Breast epithelium (tissue), 4 donors: ENCODE measurements around the gene FAM89B. TPM values are rescaled to one million over a fixed set of nuclear protein-coding genes. Genes with fewer than 3 reads are reported as not detected.

Experiments used
- DNase-seq, 2 donors: peaks; one replicate each; pipeline ENCODE4 v3.0.0-alpha.2; 2019; ENCODE audit warnings: low spot score in 2 of 2
- H3K27ac ChIP-seq, 2 donors: fragments of 200-600 bp; sonication (generic) in 1 of 2; one replicate each; pipeline ENCODE4 v1.5.1; 2016 to 2019; ENCODE audit warnings: mild to moderate bottlenecking in 1 of 2
- H3K27me3 ChIP-seq, 2 donors: fragments of 200-600 bp; sonication (generic) in 1 of 2; one replicate each; pipeline versions ENCODE4 v1.5.1 to v1.6.0; 2017 to 2019; ENCODE audit warnings: control low read depth in 1 of 2, mild to moderate bottlenecking in 1 of 2
- H3K36me3 ChIP-seq: fragments of 200-600 bp; one replicate; pipeline ENCODE4 v1.5.1; 2019
- H3K4me1 ChIP-seq, 2 donors: fragments of 200-600 bp; sonication (generic); one replicate each; pipeline ENCODE4 v1.5.1; 2016 to 2019; ENCODE audit warnings: control low read depth in 1 of 2
- H3K4me3 ChIP-seq, 3 donors: fragments of 200-600 bp; sonication (generic); 1 replicate in 2 of 3; 2 replicates in 1 of 3; pipeline ENCODE4 v1.5.1; 2016 to 2019; ENCODE audit warnings: mild to moderate bottlenecking in 3 of 3, moderate library complexity in 2 of 3
- H3K9me3 ChIP-seq, 2 donors: fragments of 200-600 bp; sonication (generic) in 1 of 2; one replicate each; pipeline ENCODE4 v1.5.1; 2016 to 2019; ENCODE audit warnings: control low read depth in 1 of 2
- CTCF ChIP-seq, 3 donors: fragments of 450-650 bp; IDR thresholded peaks; one replicate each; pipeline ENCODE4 v1.5.1; 2016 to 2017; ENCODE audit warnings: antibody characterized with exemption in 3 of 3, mild to moderate bottlenecking in 3 of 3, moderate library complexity in 3 of 3
- POLR2A ChIP-seq: fragments of 450-650 bp; IDR thresholded peaks from one replicate; pipeline ENCODE4 v1.6.1; 2016; ENCODE audit warnings: antibody characterized with exemption, mild to moderate bottlenecking, moderate library complexity
- POLR2AphosphoS5 ChIP-seq, 3 donors: sonication (generic); formaldehyde crosslinking; IDR thresholded peaks; one replicate each; pipeline ENCODE4 v1.6.1; 2017; ENCODE audit warnings: antibody characterized with exemption in 3 of 3
- intact Hi-C: fragments of 100-400 bp; cut with DNase I; formaldehyde crosslinking; loops from one replicate; pipeline ENCODE4 v1.15.1; 2023; ENCODE audit warnings: low total_unique reads
- total RNA-seq, 3 donors: library from RNA; depleted of rRNA; stranded (reverse); fragments of >200 nt; gene quantifications; one replicate each; pipeline ENCODE4 v1.1.0, GENCODE V29; 2016

Gene FAM89B
- total RNA-seq, 3 donors from 2014 or later, result 37.4 to 51.4 (median 40.8) TPM

GRCh38 chr11:65575568-65576231 lies 3.4 kb downstream of the FAM89B start, which contains the start of gene EHBP1L1:
Gene EHBP1L1 (plus strand): TSS chr11:65576053. CDS start chr11:65576303, 250 bp downstream.
- DNase-seq, result no peak

GRCh38 chr11:65576232-65576866 lies 4.0 kb downstream of the FAM89B start:
- Histone ChIP-seq H3K27ac (peak overlapping the region; percentile 96 to 97), H3K4me1 (peaks cover 30 to 32% of the 10 kb centered on the region in 2 donors), H3K9me3 (no peaks in the 10 kb centered on the region), H3K36me3 (no peaks in the 10 kb centered on the region), H3K4me3 (peak overlapping the region; percentile 60 to 91 (median 75)), H3K27me3 (no peaks in the 10 kb centered on the region)
- TF ChIP-seq CTCF (IDR thresholded peaks at IDR 0.05) (no peak), POLR2A (no peak), POLR2AphosphoS5 (IDR thresholded peaks at IDR 0.05) (no peak)
- DNase-seq, result no peak
- intact Hi-C loops, result loop anchor here (5.0 kb wide), 1 partner anchor 36 kb away; the partner anchor contains the start of gene MAP3K11

More at GRCh38 chr11:65575568-65576231, 3.4 kb downstream of the FAM89B start, which contains the start of gene EHBP1L1:
- Histone ChIP-seq H3K36me3 (no peaks in the 10 kb centered on the region), H3K4me3 (peak within 1 kb of the TSS; percentile 60 to 91 (median 75)), H3K4me1 (peaks cover 37 to 38% of the 10 kb centered on the region in 2 donors), H3K27me3 (no peaks in the 10 kb centered on the region), H3K27ac (peak within 1 kb of the TSS; percentile 96 to 97), H3K9me3 (no peaks in the 10 kb centered on the region)
- intact Hi-C loops, result loop anchor here (5.0 kb wide), 1 partner anchor 37 kb away; the partner anchor contains the start of gene MAP3K11
- TF ChIP-seq POLR2AphosphoS5 (IDR thresholded peaks at IDR 0.05) (peak in 1 of 3 donors; percentile 10), POLR2A (no peak)

DNA sequence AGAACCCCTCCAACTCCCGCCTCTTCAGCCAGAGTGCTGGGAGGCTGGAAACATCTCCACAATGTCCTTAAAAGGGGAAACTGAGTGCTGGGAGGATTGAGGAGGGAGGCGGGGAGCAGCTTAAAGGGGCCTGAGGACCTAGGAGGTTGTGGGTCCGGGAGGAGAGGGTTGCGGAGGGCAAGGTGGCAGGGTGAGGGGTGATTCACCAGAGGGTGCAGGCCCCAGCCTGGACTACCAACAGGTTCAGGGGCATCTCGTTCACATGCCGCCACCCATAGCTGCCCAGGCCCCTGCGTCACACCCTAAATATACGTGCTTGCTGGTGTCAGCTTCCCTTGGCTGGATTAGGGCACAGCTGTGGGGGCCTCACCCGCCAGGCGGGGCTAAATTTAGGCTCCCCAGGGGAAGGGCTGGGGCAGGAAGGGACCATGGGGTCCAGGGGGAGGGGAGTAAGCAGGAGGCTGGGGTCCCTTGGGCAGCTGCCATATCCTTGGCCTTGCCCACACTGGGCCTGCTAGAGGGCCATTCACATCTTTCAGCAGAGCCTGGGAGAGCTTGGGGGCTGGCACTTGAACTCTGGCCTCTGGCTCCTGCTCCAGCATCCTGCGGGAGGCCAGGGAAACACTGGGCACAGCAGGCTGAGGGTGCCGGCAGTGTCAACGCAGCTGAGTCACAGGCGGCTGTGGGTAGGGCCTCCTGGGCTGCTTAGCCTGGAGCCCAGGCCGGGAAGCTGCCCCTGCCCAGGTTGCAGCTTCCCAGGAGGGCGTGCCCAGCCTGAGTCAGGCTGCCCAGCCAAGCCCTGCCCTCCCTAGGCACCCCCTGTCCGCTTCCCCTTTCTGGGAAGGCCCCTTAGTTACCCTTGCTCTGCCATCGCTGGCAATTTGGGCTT lies 4.8 kb downstream of the FAM89B start:
- peaks cover 24 to 26% of the 10 kb centered on the region in 2 donors for H3K4me1 ChIP-seq

DNA sequence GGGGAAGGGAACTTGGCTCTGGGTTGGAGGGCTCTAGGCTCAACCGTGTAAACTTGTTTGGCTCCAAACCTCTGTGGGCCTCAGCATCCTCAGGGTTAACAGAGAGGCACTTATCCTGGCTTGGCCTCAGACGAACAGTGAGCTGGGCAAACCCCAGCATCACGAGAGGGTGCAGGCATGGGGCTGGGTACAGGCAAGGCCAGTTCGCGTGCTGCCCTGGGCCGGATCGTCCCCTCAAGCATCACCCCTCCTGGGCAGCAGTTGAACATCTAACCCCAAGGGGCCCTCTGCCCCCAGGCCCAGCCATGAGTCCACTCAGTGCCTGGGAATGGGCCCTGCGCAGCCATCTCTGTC lies 5.4 kb downstream of the FAM89B start:
- Histone ChIP-seq H3K27me3 (no peaks in the 10 kb centered on the region), H3K9me3 (no peaks in the 10 kb centered on the region), H3K36me3 (no peaks in the 10 kb centered on the region), H3K27ac (peak overlapping the region; percentile 96 to 97), H3K4me1 (peaks cover 24 to 26% of the 10 kb centered on the region in 2 donors), H3K4me3 (peak overlapping the region; percentile 60 to 91 (median 75))
- TF ChIP-seq POLR2A, result no peak
- no peak for TF ChIP-seq CTCF (IDR thresholded peaks at IDR 0.05)
- TF ChIP-seq POLR2AphosphoS5 (IDR thresholded peaks at IDR 0.05), result no peak
- DNase-seq, result no peak
- intact Hi-C loops, result loop anchor here (5.0 kb wide), 1 partner anchor 35 kb away; the partner anchor contains the start of gene MAP3K11

More for the DNA sequence above, 4.8 kb downstream of the FAM89B start:
- Histone ChIP-seq H3K36me3 (no peaks in the 10 kb centered on the region), H3K27me3 (no peaks in the 10 kb centered on the region), H3K4me3 (peak overlapping the region; percentile 60 to 91 (median 75)), H3K9me3 (no peaks in the 10 kb centered on the region), H3K27ac (peak overlapping the region; percentile 96 to 97)
- TF ChIP-seq CTCF (IDR thresholded peaks at IDR 0.05) (no peak), POLR2AphosphoS5 (IDR thresholded peaks at IDR 0.05) (no peak), POLR2A (no peak)
- no peak for DNase-seq
- intact Hi-C loops, result loop anchor here (5.0 kb wide), 1 partner anchor 35 kb away; the partner anchor contains the start of gene MAP3K11

DNA sequence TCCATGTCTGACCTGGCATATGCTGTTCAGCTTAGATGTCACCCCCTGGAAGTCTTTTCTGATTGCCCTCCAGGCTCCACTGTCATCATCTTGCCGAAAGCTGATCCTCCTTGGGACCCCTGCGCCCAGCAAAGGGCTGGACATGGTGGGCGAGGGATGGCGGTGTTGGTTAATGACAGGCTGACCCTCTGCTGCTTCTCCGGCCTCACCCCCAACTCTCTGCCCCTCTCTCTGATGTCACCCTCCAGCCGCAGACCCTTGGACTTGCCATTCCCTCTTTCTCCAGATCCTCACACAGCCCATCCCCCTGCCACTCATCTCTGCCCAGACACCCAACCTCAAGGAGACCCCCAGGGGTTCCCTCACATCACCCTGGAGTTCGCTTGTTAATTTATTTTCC lies 5.8 kb downstream of the FAM89B start:
- Histone ChIP-seq H3K4me1 (peaks cover 24 to 26% of the 10 kb centered on the region in 2 donors), H3K27me3 (no peaks in the 10 kb centered on the region), H3K9me3 (no peaks in the 10 kb centered on the region), H3K4me3 (peak overlapping the region in 2 of 3 donors; percentile 60 to 75), H3K27ac (peak overlapping the region; percentile 96 to 97), H3K36me3 (no peaks in the 10 kb centered on the region)
- DNase-seq, result no peak
- TF ChIP-seq CTCF (IDR thresholded peaks at IDR 0.05) (no peak), POLR2AphosphoS5 (IDR thresholded peaks at IDR 0.05) (no peak), POLR2A (no peak)
- intact Hi-C loops, result loop anchor here (5.0 kb wide), 1 partner anchor 34 kb away; the partner anchor contains the start of gene MAP3K11
